ENCODE measurements around the gene DMD.

DMD gene

DNA sequence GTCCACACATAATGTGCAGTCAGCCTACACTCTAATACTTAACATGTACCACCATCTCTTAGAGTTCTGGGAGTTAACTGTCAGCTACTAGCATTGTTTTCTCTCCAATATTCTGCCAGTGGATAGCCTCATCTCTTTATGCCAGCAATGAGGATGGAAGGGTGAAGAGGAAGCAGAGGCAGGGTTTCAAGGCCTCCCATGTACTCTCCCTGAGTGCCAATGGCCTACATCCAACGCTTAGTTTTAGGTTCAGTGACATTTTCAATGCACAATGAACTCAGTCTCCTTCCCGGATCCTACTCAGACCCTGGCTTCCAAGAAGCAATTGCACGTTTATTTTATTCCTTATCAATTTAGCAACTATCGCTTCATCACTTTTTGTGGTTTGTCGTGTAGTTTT is 686.1 kb downstream of the DMD start:
- TF ChIP-seq, protein P1, sequence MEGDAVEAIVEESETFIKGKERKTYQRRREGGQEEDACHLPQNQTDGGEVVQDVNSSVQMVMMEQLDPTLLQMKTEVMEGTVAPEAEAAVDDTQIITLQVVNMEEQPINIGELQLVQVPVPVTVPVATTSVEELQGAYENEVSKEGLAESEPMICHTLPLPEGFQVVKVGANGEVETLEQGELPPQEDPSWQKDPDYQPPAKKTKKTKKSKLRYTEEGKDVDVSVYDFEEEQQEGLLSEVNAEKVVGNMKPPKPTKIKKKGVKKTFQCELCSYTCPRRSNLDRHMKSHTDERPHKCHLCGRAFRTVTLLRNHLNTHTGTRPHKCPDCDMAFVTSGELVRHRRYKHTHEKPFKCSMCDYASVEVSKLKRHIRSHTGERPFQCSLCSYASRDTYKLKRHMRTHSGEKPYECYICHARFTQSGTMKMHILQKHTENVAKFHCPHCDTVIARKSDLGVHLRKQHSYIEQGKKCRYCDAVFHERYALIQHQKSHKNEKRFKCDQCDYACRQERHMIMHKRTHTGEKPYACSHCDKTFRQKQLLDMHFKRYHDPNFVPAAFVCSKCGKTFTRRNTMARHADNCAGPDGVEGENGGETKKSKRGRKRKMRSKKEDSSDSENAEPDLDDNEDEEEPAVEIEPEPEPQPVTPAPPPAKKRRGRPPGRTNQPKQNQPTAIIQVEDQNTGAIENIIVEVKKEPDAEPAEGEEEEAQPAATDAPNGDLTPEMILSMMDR (IDR thresholded peaks at IDR 0.05; ENCODE audit: control insufficient read depth, extremely low read depth, insufficient read depth) = no peak
- DNase-seq (ENCODE audit: low read depth) = no peak
- no peak overlapping the region for H3K4me3 ChIP-seq (ENCODE audit: low read depth, low read length)

DNA sequence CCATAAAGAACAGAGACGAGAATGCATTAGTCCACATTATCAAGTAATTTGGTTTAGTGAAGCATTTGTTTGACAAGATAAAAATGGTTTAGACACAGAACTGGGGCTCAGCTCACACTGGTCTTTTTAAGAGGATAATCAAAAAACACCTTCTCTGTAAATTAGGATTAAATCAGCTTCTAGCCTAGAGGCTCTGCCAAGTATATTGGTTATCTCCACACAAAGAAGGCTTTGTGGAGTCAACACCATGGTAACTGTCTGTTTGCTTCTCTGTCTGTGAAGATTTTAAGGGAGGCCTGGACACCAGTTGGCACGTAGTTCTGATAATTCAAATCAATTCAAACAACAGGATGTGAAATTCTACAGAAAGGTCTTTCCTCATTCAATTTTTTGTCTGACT is 687.0 kb downstream of the DMD start:
- TF ChIP-seq, protein P1 (IDR thresholded peaks at IDR 0.05; ENCODE audit: control insufficient read depth, extremely low read depth, insufficient read depth) = no peak
- no peak for DNase-seq (ENCODE audit: low read depth)
- H3K4me3 ChIP-seq (ENCODE audit: low read depth, low read length) = no peak overlapping the region

DNA sequence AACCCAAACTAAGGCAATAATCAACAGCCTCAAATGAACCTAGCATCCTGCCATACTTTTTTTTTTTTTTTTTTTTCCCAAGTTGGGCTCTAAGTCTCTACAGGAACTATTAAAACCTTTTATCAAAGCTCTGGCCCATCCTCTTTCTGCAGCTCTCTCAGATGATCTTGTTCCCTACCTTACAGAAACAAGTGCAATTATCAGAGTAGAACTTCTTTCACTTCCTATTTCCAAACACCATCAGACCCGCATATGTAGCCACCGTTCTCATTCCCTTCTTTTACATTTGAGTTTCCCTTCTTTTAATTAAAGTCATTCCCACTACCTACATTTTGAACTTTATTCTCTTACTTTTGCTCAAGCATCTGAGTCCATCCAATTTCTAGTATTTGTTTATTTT is 690.6 kb downstream of the DMD start:
- DNase-seq (ENCODE audit: low read depth) = no peak
- TF ChIP-seq, protein P1 (IDR thresholded peaks at IDR 0.05; ENCODE audit: control insufficient read depth, extremely low read depth, insufficient read depth) = no peak
- H3K4me3 ChIP-seq (ENCODE audit: low read depth, low read length) = no peak overlapping the region

DNA sequence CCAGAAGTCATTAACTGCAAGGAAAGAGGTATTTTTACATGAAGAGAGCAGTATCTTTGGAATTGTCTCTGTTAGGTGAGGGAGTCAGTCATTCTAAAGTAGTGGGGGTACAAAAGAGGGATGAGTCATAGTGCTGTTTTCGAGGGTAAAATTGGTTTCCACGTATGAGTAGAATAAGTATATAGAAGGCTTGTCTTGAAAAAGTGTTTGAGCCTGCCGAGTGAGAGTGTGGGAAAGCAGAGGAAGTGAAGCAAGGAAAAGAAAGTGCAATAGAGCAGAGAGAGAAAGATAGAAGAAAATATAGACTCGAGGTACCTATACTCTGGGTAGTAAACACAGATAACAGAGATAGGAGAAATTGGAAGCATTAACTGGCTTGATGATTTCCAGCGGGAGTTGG is 696.4 kb downstream of the DMD start:
- DNase-seq (ENCODE audit: low read depth) = no peak
- H3K4me3 ChIP-seq (ENCODE audit: low read depth, low read length) = no peak overlapping the region
- TF ChIP-seq, protein P1 (IDR thresholded peaks at IDR 0.05; ENCODE audit: control insufficient read depth, extremely low read depth, insufficient read depth) = no peak

DNA sequence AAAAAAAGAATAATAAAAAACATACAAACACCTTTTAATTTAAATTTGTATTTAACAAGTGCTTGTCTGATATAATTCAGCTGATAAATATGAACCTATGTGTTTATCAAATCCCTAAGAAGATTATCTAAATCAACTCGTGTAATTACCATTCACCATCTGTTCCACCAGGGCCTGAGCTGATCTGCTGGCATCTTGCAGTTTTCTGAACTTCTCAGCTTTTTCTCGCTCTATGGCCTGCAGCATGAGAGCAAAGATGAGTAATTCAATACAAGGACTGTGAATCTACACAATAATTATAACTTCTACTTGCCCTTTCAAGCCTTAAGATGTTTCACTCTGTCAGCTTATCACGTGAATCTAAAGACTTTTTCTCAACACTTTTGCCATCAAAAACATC is 709.7 kb downstream of the DMD start:
- TF ChIP-seq, protein P1 (IDR thresholded peaks at IDR 0.05; ENCODE audit: control insufficient read depth, extremely low read depth, insufficient read depth) = no peak
- DNase-seq (ENCODE audit: low read depth) = no peak
- no peak overlapping the region for H3K4me3 ChIP-seq (ENCODE audit: low read depth, low read length)

DNA sequence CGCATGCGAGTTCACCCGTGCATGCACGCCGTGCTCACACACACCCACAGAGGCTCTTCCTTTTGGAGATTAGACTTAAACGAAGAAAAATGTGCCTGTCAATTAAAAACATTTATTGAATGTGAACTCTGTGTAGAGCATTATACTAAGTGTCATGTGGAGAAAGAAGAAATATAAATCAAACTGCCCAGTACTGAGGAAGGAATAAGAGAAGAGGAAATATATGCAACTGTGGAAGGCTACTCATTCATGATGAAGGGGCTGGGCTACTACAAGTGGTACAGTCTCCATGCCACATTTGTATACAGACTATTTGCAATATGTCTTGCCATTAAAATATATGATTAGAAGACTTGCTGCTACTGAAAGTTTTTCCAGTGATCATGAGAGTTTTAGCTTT is 714.7 kb downstream of the DMD start:
- DNase-seq (ENCODE audit: low read depth) = no peak
- H3K4me3 ChIP-seq (ENCODE audit: low read depth, low read length) = no peak overlapping the region
- TF ChIP-seq, protein P1 (IDR thresholded peaks at IDR 0.05; ENCODE audit: control insufficient read depth, extremely low read depth, insufficient read depth) = no peak

DNA sequence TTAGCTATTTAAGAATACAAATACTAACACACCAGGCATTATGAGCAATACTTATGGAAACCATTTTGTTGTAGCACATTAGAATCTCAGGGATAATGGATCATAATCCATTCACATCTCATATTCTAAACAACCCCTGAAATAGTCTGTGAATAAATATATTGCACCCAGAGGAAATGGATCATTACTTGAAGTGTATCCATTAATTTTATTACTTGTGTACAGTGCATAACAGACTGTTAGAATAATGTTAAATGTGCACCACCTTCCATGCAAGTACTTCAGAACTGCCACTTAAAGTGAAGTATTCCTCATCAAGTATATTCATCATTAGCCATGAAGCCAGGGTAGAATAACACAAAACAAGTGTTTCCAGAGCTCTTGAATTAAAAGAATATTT is 715.5 kb downstream of the DMD start:
- no peak overlapping the region for H3K4me3 ChIP-seq (ENCODE audit: low read depth, low read length)
- DNase-seq (ENCODE audit: low read depth) = no peak

More for the DNA sequence above, 715.5 kb downstream of the DMD start:
- TF ChIP-seq, protein P1 (IDR thresholded peaks at IDR 0.05; ENCODE audit: control insufficient read depth, extremely low read depth, insufficient read depth) = no peak
